Measurements from ENCODE around the gene RNASE7.

RNASE7 gene

DNA sequence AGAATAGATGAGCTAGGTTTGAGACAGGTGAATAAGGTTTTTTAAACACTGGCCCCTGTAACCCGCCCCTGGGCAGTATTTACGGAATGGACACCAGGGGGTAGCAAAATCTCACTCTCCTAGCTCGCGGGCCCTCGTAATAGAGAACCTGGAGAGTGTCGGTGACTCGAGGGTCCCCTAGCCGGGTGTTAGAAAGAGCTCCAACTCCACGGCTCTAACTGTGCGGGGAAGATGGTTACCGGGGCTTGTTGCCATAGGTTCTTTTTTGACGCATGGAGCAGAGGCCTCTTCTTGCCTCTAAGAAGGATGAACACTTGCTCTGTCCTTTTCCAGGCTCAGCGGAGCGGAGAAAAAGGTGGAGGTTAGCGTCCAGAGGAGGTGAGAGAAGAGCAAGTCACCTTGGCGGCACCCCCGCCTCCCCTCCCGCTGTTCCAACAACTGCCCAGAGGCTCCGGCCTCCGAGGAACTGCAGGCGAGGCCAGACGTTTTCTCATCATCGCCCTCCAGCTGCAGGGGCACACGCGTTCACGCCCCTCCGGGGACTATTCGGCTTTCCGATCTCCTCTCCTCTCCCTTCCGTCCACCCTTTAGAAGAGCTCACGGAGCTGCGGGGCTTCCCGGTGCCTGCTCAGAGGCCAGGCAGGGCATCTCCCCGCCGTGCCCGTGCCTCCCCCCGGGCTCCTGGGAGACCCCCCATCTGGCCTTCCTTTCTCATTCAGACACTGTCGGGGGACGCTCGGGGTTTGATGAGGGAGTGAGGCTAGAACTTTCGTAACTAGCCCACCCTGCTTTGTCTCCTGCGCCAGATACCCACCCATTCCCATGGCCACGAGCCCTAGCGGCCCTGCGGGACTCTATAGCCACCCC, 26.6 kb downstream of the RNASE7 start:
- peak; percentile 49 for DNase-seq (ENCODE audit: low spot score)

DNA sequence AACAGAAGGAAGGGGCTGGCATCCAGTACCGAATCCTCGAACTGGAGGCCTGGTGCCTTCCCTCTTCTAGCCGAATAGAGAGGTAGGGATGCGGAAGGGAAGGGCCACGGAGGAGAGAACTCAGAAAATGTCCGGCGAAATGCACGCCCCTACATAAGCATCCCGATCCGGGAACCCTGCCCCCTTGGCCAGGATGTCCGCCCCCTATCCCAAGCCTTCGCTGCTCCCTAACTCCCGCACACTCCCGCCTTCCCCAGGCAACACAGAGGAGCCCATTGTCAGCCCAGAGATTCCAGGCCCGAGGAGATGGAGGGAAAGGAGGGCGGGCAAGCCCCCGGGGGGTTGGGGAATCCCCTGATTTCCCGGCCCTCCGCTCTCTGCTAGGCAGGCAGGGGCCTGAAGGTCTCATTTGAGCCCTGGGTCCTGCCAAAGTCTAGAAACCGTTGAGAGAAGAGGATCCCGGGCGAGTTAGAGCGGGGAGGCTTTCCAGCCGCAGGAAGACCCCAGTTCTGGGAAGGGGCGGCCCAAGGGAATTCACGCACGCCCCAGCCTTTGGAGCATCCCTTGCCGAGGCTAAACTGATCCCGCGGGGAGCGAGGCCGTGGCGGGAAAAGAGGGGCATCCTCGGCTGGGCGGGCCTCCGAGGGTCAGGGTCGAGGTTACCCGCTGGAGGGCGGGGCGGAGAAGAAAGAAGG, 27.4 kb downstream of the RNASE7 start:
- DNase-seq (ENCODE audit: low spot score) = peak; percentile 67

DNA sequence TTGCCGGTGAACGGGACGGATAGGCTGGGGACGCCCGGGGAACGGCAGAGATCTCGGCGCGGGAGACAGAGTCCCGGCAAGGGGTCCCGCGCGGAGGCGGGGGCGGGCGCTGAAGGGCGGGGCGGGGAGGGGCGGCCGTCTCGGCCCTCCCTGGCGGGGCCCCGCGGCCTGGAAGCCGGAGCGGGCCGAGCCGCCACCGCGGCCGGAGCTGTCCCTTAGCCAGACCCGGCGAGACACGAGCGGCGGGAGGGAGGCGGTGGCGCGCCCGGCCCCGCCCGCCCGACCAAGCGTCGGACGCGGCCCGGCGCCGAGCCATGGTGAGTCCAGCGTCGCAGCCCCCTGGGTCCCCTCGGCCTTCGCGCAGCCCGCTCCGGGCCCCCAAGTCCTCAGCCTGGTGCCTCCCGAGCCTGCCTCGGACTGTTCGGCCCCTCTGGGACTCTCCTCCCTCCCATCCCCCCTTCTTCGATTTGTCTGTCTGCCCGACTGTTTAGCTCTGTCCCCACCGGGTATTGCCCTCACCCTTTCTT, 28.0 kb downstream of the RNASE7 start, which contains the start of gene ARHGEF40:
TSS of gene ARHGEF40 (plus strand) at position 222 of the 527 bp plus-strand sequence. CDS start at position 315, 93 bp downstream.
- DNase-seq (ENCODE audit: low spot score) = peak; percentile 74

DNA sequence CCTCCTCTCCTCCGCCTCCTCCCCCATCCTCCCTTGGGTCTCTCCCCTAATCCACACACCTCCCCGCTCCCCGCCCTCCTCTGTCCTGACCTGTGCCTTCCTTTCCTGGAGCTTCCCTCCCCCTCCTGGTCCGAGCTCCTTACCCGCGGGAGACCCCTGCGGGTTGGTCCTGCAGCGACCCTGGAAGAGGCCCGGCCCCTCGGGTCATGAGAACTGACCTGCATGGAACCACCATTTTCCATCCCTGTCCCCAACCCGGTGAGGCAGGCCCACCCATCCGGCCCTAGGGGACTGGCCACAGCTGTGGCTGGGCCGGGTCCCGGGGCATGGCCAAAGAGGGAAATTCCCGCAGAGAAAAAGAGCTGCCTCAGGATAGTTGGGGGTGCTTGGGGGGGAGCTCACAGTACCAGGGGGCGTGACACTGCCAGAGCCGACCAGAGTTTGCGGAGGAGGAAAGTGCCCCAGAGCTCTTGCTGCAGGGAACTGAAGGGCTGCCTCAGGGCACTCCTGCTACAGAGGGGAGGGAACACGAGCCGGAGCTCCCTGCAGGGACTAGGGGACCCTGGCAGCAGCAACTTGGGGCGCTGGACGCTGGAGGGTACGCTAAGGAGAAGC, 28.6 kb downstream of the RNASE7 start:
- peak; percentile 72 for DNase-seq (ENCODE audit: low spot score)

DNA sequence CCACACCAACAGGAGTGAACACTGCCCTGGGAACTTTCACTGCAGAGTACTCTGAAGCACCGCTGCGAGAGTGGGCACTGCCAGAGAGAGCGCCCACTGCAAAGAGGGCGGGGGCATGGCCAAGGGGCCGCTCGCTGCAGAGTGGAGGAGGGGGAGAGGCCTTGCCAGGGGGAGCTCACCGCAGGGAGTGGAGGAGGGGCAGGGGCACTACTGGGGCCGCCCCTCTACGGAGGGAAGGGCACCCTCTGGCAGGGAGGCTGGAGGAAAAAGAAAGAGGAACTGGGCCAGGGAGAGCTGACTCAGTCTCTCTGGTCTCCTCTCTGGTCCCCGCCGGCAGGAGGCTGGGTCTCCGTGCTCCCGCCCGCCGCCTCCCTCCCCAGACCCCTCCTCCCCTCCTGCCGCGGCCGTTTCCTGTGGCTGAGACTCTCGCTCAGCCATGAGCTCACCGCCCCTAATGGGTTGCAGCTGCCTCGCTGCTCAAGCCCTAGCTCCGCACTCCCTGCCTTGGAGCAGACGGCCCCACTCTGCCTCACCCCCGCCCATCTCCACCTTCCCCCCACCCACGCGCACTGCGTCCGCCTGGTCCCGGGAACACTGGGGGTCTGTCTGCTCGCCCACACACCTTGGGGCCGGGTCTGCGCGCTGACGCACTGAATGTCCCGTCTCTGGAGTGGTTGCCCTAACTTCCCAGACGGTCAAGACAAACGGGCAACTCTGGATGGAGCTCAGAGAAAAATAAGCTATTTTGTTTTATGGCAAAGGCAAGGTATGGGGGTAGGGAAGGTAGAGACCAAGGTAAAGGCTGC, 29.3 kb downstream of the RNASE7 start:
- peak; percentile 90 for DNase-seq (ENCODE audit: low spot score)

DNA sequence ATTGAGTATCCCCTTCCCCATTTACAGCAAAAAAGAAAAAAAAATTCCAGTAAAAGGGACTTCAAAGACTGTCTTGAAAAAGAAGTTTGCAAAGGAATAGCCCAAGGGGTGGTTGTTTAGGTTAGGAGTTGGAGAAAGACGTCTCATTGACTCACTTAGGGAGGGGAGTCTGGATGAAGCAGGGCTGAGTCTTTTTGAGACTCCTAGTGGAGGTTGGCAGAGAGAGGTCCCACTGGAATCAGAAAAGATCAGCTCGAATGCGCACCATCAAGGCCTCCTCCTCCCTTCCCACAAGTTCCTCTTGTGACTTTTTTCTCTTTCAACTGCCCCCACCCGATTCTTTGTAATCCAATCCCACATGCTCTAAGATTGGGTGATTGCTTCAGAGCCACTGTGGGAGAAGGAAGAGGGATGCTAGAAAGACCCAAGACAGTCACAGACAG, 29.9 kb downstream of the RNASE7 start:
- no peak for DNase-seq (ENCODE audit: low spot score)

DNA sequence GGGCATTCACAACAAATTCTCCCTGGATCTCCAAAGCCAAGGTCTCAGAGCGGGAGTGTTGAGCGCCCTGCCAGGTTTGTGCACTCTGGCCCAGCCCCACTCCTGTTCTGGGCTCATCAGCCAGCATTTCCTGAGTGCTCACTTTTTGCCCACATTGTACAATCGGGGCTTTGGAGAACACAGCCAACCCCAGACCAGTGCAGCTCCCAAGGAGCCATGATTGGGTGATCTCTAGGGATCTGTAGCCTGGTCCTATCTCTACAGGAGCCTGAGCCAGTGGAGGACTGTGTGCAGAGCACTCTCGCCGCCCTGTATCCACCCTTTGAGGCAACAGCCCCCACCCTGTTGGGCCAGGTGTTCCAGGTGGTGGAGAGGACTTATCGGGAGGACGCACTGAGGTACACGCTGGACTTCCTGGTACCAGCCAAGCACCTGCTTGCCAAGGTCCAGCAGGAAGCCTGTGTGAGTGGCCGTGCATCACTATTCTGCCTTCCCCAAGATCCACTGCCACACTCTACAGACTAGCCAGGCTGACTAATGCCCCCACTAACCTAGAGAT, 30.7 kb downstream of the RNASE7 start:
- no peak for DNase-seq (ENCODE audit: low spot score)

DNA sequence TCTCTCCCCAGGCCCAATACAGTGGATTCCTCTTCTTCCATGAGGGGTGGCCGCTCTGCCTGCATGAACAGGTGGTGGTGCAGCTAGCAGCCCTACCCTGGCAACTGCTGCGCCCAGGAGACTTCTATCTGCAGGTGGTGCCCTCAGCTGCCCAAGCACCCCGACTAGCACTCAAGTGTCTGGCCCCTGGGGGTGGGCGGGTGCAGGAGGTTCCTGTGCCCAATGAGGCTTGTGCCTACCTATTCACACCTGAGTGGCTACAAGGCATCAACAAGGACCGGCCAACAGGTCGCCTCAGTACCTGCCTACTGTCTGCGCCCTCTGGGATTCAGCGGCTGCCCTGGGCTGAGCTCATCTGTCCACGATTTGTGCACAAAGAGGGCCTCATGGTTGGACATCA, 31.8 kb downstream of the RNASE7 start:
- no peak for DNase-seq (ENCODE audit: low spot score)

DNA sequence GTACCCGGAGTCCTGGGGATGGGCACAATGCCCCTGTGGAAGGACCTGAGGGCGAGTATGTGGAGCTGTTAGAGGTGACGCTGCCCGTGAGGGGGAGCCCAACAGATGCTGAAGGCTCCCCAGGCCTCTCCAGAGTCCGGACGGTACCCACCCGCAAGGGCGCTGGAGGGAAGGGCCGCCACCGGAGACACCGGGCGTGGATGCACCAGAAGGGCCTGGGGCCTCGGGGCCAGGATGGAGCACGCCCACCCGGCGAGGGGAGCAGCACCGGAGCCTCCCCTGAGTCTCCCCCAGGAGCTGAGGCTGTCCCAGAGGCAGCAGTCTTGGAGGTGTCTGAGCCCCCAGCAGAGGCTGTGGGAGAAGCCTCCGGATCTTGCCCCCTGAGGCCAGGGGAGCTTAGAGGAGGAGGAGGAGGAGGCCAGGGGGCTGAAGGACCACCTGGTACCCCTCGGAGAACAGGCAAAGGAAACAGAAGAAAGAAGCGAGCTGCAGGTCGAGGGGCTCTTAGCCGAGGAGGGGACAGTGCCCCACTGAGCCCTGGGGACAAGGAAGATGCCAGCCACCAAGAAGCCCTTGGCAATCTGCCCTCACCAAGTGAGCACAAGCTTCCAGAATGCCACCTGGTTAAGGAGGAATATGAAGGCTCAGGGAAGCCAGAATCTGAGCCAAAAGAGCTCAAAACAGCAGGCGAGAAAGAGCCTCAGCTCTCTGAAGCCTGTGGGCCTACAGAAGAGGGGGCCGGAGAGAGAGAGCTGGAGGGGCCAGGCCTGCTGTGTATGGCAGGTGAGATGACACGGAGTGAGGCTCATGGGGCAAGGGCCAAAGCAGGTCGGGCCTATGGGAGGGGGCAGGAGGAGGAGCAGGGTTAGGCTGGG, 32.5 kb downstream of the RNASE7 start:
- DNase-seq (ENCODE audit: low spot score) = no peak

DNA sequence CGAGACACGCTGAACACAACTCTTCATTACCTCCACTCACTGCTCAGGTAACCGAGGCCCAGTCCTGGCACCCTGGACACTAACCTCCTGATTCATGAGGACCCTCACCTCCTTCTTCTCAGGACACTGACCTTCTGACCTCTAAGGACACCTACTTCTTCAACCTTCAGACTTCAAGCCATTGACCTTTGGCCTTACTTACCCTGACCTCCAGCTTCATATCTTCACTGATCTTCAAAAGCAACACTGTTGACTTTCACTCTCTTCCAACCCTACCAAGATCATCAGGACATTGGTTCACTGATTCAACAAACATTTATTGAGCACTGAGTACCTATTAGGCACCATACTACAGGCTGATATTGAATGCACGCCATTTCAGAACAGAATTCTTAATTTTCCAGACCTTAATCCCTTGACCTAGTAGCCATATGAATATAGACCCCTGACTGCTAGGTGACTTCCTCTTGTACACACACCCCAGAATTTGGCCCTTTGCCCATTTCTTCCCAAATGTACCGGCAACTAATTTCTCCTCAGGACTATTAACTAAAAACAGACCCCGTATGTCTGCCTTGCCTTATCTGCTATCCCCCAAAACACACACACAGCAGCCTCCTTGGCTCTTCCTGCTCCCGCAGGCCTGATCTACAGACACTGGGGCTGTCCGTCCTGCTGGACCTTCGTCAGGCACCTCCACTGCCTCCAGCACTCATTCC, 33.7 kb downstream of the RNASE7 start:
- DNase-seq (ENCODE audit: low spot score) = no peak

DNA sequence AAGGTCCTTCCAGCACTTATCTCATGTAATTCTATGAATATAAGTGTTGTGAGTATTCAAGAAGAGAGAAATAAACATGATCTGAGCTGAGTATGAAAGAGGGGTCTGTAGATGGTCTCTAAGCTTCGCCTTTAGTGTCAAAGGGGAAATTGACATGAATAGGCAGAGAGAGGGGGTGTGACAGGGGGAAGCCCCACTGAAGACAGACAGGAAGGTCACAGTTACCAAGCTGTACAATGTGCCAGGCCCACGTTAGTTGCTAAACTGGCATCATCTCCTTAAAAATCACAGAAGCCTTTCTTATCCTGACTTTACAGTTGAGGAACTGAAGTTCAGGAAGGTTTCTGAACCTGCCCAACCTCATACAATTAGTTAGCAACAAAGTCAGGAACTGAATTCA, 35.5 kb downstream of the RNASE7 start:
- no peak for DNase-seq (ENCODE audit: low spot score)

DNA sequence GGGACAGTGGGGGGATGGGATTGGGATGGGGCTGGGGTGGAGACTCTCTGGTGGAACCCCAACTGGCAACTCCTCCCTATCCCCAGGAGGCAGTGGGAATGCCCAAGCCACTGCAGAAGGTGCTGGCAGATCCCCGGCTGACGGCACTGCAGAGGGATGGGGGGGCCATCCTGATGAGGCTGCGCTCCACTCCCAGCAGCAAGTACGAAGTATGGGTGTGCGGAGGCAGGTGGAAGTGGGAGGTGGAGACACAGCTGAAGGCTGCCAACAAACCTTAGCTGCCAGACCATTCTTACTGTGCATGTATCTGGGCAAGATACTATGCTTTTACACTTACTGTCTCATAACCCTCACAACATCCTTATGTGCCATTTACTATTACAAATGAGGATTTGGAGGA, 36.1 kb downstream of the RNASE7 start:
- no peak for DNase-seq (ENCODE audit: low spot score)

DNA sequence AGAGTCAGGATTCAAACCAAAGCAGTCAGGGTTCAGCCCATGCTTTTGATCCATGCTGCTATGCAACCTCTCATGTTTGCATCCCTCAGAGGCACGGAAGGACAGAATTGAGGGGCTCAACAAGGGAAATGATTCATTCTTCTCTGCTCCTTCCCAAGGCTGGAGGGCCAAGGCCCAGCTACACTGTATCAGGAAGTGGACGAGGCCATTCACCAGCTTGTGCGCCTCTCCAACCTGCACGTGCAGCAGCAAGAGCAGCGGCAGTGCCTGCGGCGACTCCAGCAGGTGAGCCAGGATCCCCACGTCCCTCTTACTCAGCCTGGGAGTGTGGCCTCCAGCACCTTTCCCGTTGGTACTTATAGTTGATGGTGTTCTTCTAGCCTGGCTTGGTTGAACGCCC, 36.6 kb downstream of the RNASE7 start:
- no peak for DNase-seq (ENCODE audit: low spot score)

DNA sequence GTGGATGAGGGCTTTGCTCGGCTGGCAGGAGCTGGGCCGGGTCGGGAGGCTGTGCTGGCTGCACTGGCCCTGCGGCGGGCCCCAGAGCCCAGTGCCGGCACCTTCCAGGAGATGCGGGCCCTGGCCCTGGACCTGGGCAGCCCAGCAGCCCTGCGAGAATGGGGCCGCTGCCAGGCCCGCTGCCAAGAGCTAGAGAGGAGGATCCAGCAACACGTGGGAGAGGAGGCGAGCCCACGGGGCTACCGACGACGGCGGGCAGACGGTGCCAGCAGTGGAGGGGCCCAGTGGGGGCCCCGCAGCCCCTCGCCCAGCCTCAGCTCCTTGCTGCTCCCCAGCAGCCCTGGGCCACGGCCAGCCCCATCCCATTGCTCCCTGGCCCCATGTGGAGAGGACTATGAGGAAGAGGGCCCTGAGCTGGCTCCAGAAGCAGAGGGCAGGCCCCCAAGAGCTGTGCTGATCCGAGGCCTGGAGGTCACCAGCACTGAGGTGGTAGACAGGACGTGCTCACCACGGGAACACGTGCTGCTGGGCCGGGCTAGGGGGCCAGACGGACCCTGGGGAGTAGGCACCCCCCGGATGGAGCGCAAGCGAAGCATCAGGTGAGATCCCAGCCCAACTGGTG, 39.5 kb downstream of the RNASE7 start:
- DNase-seq (ENCODE audit: low spot score) = no peak

DNA sequence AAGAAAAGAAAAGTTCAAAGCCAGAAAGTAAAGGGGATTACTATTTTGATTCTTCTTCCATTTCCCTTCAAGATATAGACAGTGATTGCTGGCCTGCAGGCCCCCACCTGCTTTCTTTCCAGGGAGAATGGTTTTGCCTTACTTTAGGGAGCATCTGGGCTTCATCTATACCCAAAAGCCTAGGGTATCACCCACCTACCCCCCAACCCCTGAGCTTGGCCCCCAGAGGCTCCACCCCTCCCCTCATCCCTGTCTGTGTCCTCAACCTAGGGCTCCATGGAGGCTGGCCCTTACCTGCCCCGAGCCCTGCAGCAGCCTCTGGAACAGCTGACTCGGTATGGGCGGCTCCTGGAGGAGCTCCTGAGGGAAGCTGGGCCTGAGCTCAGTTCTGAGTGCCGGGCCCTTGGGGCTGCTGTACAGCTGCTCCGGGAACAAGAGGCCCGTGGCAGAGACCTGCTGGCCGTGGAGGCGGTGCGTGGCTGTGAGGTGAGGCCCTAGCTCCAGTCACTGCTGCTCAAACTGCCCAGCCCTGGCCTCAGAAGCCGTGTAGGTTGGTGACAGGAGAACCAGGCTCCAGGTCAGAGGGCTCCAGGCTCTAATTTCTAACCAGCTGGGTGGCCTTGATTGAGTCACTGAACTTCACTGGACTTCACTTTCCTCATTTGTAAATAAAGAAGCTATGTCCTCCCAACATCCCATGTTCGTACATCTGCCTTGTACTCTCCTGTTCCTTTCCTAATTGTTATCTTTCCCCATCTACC, 41.6 kb downstream of the RNASE7 start:
- DNase-seq (ENCODE audit: low spot score) = no peak

DNA sequence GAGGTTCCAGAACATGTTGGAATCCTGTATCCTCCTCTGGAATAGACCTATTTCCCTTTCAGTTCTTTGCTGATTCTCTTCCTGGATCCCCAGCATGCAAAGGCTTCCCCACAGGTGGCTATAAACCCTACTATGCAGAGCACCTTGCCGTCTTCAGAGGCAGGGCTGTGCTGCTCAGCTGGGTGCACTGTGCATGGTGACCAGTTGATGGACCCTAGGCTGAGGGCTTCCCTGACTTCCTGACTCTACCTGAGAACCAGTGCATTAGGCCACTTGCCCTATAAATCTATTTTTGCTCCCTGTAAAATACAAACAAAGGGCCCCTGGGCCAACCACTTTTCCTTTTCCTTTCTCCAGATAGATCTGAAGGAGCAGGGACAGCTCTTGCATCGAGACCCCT, 42.2 kb downstream of the RNASE7 start:
- no peak for DNase-seq (ENCODE audit: low spot score)

DNA sequence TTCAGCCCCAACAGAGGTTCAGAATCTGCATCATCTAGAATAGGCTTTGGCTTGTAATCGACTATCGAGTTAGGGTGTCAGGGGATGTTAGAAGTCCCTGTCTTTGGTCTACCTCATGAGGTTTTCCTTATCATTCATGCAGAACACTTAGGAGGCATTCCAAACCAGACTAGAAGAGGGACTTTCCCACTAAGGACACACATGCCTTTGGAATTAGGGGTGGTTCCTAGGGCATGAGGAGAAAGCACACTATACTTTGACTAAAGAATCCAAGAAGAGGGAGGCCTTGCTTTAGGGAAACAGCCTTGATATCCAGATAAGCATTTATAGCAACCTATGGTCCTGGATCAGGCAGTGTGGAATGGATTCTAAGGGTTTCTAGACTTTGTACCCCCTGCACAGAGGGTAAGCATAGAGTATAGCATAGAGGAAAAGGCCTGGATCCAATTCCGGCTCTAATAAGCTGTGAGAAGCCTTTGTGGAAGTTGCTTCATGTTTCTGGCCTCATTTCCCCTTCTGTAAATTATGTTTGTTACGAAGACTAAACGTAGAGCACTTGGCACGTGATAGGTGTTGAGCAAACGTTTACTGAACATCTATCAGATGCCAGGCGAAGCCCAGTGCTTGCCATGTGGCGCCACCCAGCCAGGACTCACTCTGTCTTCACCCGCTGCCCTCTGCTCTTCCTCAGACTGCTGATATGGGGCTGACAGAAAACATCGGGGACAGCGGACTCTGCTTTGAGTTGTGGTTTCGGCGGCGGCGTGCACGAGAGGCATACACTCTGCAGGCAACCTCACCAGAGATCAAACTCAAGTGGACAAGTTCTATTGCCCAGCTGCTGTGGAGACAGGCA, 43.1 kb downstream of the RNASE7 start:
- DNase-seq (ENCODE audit: low spot score) = no peak

DNA sequence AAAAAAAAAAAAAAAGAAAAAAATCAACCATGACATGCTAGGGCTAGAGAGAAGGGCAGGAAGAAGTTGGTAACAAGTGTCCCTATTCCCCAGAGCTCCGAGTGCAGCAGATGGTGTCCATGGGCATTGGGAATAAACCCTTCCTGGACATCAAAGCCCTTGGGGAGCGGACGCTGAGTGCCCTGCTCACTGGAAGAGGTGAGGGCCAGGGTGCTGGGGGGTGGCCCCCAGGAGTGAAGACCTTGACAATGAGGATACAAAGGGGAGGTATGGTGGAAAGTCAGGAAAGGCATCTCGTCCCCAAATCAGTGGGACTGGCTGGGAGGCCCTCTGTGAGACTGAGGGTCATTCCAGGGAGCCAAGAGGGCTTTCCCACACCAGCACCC, 44.7 kb downstream of the RNASE7 start:
- no peak for DNase-seq (ENCODE audit: low spot score)
